ENCODE data around the gene PTPRG. TPM values are rescaled to one million over a fixed set of nuclear protein-coding genes. Genes with fewer than 3 reads are reported as not detected.

PTPRG gene
- total and polyA plus RNA-seq, 10 of the 15 experiments (the other 5 are each of a cell fraction or from before 2014, with no cell fraction given): 0.29 to 20.7 (median 1.4) TPM

DNA sequence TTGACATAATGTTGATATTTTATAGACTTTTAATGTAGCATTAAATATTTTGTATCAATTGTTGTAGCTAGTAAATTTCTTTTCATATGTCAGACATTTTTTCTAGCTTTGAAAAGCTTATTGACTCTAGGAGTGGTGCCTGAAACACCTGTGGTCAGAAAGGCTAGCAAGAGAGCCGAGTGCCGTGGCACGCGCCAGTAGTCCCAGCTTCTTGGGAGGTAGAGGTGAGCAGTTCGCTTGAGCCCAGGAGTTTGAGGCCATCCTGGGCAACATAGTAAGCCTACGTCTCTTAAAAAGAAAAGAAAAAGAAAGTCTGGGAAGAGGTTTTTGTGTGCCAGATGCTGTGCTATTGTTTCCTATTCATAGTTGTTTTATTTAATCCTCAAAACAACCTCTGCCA is 613.8 kb downstream of the PTPRG start (continued):
- TF ChIP-seq CBX5 (IDR thresholded peaks at IDR 0.05; ENCODE audit: low read depth): no peak
- no peak for TF ChIP-seq KLF5 (IDR thresholded peaks at IDR 0.05; ENCODE audit: partially characterized antibody)
- TF ChIP-seq TBL1XR1 (IDR thresholded peaks at IDR 0.05; ENCODE audit: low read depth, low read length): no peak
- TF ChIP-seq RBBP5 (conservative IDR thresholded peaks at IDR 0.05): no peak
- TF ChIP-seq NFIC (IDR thresholded peaks at IDR 0.05; ENCODE audit: low read depth, low read length): no peak
- TF ChIP-seq LARP7 (IDR thresholded peaks at IDR 0.05): no peak
- TF ChIP-seq ETV6 (conservative IDR thresholded peaks at IDR 0.05 in 1 of 2, IDR thresholded peaks at IDR 0.05 in 1 of 2; ENCODE audit: borderline replicate concordance in 1 of 2, low read depth in 1 of 2): no peak
- no peak for TF ChIP-seq WRNIP1 (IDR thresholded peaks at IDR 0.05; ENCODE audit: borderline replicate concordance, low read depth, low read length)
- no peak for TF ChIP-seq SUZ12 (IDR thresholded peaks at IDR 0.05; ENCODE audit: unreplicated experiment)
- TF ChIP-seq SRF (IDR thresholded peaks at IDR 0.05; ENCODE audit: low read depth in 2 of 2, low read length in 2 of 2): no peak
- TF ChIP-seq NR2C2 (IDR thresholded peaks at IDR 0.05; ENCODE audit: borderline replicate concordance, control insufficient read depth, insufficient read length, low read depth): no peak
- no peak for TF ChIP-seq HCFC1 (IDR thresholded peaks at IDR 0.05; ENCODE audit: low read length)
- TF ChIP-seq, protein P1, sequence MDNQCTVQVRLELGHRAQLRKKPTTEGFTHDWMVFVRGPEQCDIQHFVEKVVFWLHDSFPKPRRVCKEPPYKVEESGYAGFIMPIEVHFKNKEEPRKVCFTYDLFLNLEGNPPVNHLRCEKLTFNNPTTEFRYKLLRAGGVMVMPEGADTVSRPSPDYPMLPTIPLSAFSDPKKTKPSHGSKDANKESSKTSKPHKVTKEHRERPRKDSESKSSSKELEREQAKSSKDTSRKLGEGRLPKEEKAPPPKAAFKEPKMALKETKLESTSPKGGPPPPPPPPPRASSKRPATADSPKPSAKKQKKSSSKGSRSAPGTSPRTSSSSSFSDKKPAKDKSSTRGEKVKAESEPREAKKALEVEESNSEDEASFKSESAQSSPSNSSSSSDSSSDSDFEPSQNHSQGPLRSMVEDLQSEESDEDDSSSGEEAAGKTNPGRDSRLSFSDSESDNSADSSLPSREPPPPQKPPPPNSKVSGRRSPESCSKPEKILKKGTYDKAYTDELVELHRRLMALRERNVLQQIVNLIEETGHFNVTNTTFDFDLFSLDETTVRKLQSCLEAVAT (IDR thresholded peaks at IDR 0.05): no peak

DNA sequence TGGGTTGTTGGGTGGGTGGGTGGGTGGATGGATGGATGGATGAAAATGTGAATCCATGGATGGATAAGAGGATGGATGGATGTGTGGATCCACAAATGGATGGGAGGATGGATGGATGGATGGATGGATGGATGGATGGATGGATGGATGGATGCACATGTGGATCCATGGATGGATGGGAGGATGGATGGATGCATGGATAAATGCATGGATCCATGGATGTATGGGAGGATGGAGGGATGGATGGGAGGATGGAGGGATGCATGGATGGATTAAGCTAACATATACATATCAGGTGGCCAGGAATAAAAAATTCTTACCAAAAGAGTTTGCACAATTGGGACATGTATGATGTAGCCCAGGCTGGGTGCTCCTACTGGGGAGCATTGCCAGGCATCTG is 616.7 kb downstream of the PTPRG start:
- H3K4me2 ChIP-seq (ENCODE audit: control insufficient read depth, insufficient read depth): no peak overlapping the region
- no peaks in the 10 kb centered on the region for H4K20me1 ChIP-seq (ENCODE audit: control insufficient read depth, insufficient read depth)
- H3K36me3 ChIP-seq (ENCODE audit: control insufficient read depth in 2 of 2, insufficient read depth in 2 of 2, low read length in 1 of 2): no peaks in the 10 kb centered on the region
- H2AFZ ChIP-seq (ENCODE audit: control insufficient read depth, low read depth, low read length): no peak overlapping the region
- intact Hi-C loops (cut with micrococcal nuclease; ENCODE audit: unreplicated experiment): no loop called here
- no peaks in the 10 kb centered on the region; a peak in 1 of 4 replicates for H3K27me3 ChIP-seq (replicated peaks in 1 of 2; ENCODE audit: control insufficient read depth in 2 of 2, insufficient read depth in 2 of 2, low read length in 1 of 2)
- in situ Hi-C loops (cut with MboI): no loop called here
- ChIA-PET CTCF (interaction anchor here (0.9 to 1.3 kb wide), 2 partner anchors 13 to 51 kb away, joined by 3 to 4 read pairs; no protein-coding TSS in a partner anchor), RAD21 (ENCODE audit: unreplicated experiment) (interaction anchor here (1.0 kb wide), 2 partner anchors 10 to 11 kb away, joined by 3 to 5 read pairs; no protein-coding TSS in a partner anchor), SMC1A (ENCODE audit: uncharacterized antibody, unreplicated experiment) (interaction anchor here (1.0 to 1.3 kb wide), 2 partner anchors 320 to 613 kb away, joined by 3 to 6 read pairs; no protein-coding TSS in a partner anchor), POLR2A (no interaction called here)
- FAIRE-seq (no peak), ATAC-seq (no peak), DNase-seq (ENCODE audit: low read depth, low spot score) (no peak)
- H3K4me1 ChIP-seq (ENCODE audit: control insufficient read depth, insufficient read depth, low read length): no peaks in the 10 kb centered on the region
- TF ChIP-seq, protein P1 (IDR thresholded peaks at IDR 0.05): no peak
- TF ChIP-seq MYB (IDR thresholded peaks at IDR 0.05; ENCODE audit: borderline replicate concordance, low read depth, low read length) (no peak), PAX5 (IDR thresholded peaks at IDR 0.05; ENCODE audit: borderline replicate concordance, low read depth, low read length) (no peak), BMI1 (IDR thresholded peaks at IDR 0.05; ENCODE audit: borderline replicate concordance) (no peak), PML (IDR thresholded peaks at IDR 0.05; ENCODE audit: low read length) (no peak), SRF (IDR thresholded peaks at IDR 0.05; ENCODE audit: low read depth in 2 of 2, low read length in 2 of 2) (no peak), JUNB (IDR thresholded peaks at IDR 0.05) (no peak)
- TF ChIP-seq, protein P2, sequence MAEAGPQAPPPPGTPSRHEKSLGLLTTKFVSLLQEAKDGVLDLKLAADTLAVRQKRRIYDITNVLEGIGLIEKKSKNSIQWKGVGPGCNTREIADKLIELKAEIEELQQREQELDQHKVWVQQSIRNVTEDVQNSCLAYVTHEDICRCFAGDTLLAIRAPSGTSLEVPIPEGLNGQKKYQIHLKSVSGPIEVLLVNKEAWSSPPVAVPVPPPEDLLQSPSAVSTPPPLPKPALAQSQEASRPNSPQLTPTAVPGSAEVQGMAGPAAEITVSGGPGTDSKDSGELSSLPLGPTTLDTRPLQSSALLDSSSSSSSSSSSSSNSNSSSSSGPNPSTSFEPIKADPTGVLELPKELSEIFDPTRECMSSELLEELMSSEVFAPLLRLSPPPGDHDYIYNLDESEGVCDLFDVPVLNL (IDR thresholded peaks at IDR 0.05; ENCODE audit: low read depth, low read length): no peak
- no peak overlapping the region for H3K9ac ChIP-seq (ENCODE audit: control insufficient read depth, insufficient read depth, low read length)
- BruUV-seq (replicated peaks): no TSS peak
- H3K79me2 ChIP-seq (ENCODE audit: control insufficient read depth, insufficient read depth, low read length): no peaks in the 10 kb centered on the region
- no peaks in the 10 kb centered on the region for H3K9me3 ChIP-seq (replicated peaks; ENCODE audit: control insufficient read depth, insufficient read depth, low read length)
- no peak overlapping the region for H3K27ac ChIP-seq (ENCODE audit: control insufficient read depth, insufficient read depth)
- no peak overlapping the region for H3K4me3 ChIP-seq
